ENCODE measurements around the gene CABP4.

Gene CABP4

GRCh38 chr11:67489203-67489884 is 34.2 kb downstream of the CABP4 start:
- Mint-ChIP-seq H3K36me3 (peaks cover 97% of the 10 kb centered on the region), H3K27ac (peak overlapping the region; percentile 97), H3K4me1 (peaks cover 64% of the 10 kb centered on the region), H3K9me3 (peaks cover 2% of the 10 kb centered on the region), H3K4me3 (peak overlapping the region; percentile 98)
- ATAC-seq (no peak), DNase-seq (ENCODE audit: low spot score in 2 of 2) (no peak)

GRCh38 chr11:67489885-67490726 is 35.0 kb downstream of the CABP4 start:
- Mint-ChIP-seq H3K27ac (peak overlapping the region; percentile 97), H3K4me3 (peak overlapping the region; percentile 32), H3K36me3 (peaks cover 97% of the 10 kb centered on the region), H3K9me3 (peaks cover 2% of the 10 kb centered on the region), H3K4me1 (peaks cover 57% of the 10 kb centered on the region)
- no peak for DNase-seq (ENCODE audit: low spot score in 2 of 2)
- no peak for ATAC-seq

- H3K4me1 Mint-ChIP-seq: peaks cover 56% of the 10 kb centered on the region
Observed at GRCh38 chr11:67490727-67491065, 35.5 kb downstream of the CABP4 start.

GRCh38 chr11:67491276-67492068 is 36.3 kb downstream of the CABP4 start:
- Mint-ChIP-seq H3K4me3 (no peak overlapping the region), H3K9me3 (peaks cover 2% of the 10 kb centered on the region), H3K4me1 (peaks cover 53% of the 10 kb centered on the region), H3K36me3 (peaks cover 99% of the 10 kb centered on the region), H3K27ac (peak overlapping the region; percentile 97)
- DNase-seq (ENCODE audit: low spot score in 2 of 2) (no peak), ATAC-seq (no peak)

More at GRCh38 chr11:67490727-67491065, 35.5 kb downstream of the CABP4 start:
- Mint-ChIP-seq H3K4me3 (no peak overlapping the region), H3K9me3 (peaks cover 2% of the 10 kb centered on the region), H3K36me3 (peaks cover 99% of the 10 kb centered on the region), H3K27ac (peak overlapping the region; percentile 97)
- DNase-seq (ENCODE audit: low spot score in 2 of 2) (no peak), ATAC-seq (no peak)

- peak overlapping the region; percentile 52 for H3K27ac Mint-ChIP-seq
- DNase-seq (ENCODE audit: low spot score in 2 of 2) (no peak), ATAC-seq (no peak)
- no peak overlapping the region for H3K4me3 Mint-ChIP-seq
- H3K9me3 Mint-ChIP-seq: peaks cover 2% of the 10 kb centered on the region
- H3K36me3 Mint-ChIP-seq: peaks cover 99% of the 10 kb centered on the region
- H3K4me1 Mint-ChIP-seq: peaks cover 46% of the 10 kb centered on the region
Observed at GRCh38 chr11:67492069-67492727, 37.0 kb downstream of the CABP4 start.

GRCh38 chr11:67492801-67493547 is 37.8 kb downstream of the CABP4 start:
- Mint-ChIP-seq H3K9me3 (no peaks in the 10 kb centered on the region), H3K36me3 (peaks cover 99% of the 10 kb centered on the region), H3K4me1 (peaks cover 38% of the 10 kb centered on the region), H3K27ac (peak overlapping the region; percentile 52), H3K4me3 (no peak overlapping the region)
- no peak for DNase-seq (ENCODE audit: low spot score in 2 of 2)
- peak; percentile 8 for ATAC-seq

GRCh38 chr11:67493548-67494370 is 38.6 kb downstream of the CABP4 start:
- no peak for DNase-seq (ENCODE audit: low spot score in 2 of 2)
- ATAC-seq: no peak
- Mint-ChIP-seq H3K4me1 (peaks cover 30% of the 10 kb centered on the region), H3K9me3 (no peaks in the 10 kb centered on the region), H3K36me3 (peaks cover 99% of the 10 kb centered on the region), H3K27ac (peak overlapping the region; percentile 52), H3K4me3 (no peak overlapping the region)

GRCh38 chr11:67494371-67495233 is 39.4 kb downstream of the CABP4 start:
- DNase-seq (ENCODE audit: low spot score in 2 of 2) (no peak), ATAC-seq (no peak)
- Mint-ChIP-seq H3K36me3 (peaks cover 99% of the 10 kb centered on the region), H3K9me3 (no peaks in the 10 kb centered on the region), H3K4me1 (peaks cover 23% of the 10 kb centered on the region), H3K27ac (no peak overlapping the region), H3K4me3 (no peak overlapping the region)

- H3K9me3 Mint-ChIP-seq: no peaks in the 10 kb centered on the region
- H3K4me1 Mint-ChIP-seq: peaks cover 15% of the 10 kb centered on the region
- peaks cover 99% of the 10 kb centered on the region for H3K36me3 Mint-ChIP-seq
- peak overlapping the region; percentile 74 for H3K27ac Mint-ChIP-seq
- DNase-seq (ENCODE audit: low spot score in 2 of 2) (no peak), ATAC-seq (no peak)
- no peak overlapping the region for H3K4me3 Mint-ChIP-seq
Observed at GRCh38 chr11:67495234-67496005, 40.3 kb downstream of the CABP4 start.

- peak overlapping the region; percentile 74 for H3K27ac Mint-ChIP-seq
- H3K36me3 Mint-ChIP-seq: peaks cover 99% of the 10 kb centered on the region
- ATAC-seq: no peak
- no peak overlapping the region for H3K4me3 Mint-ChIP-seq
- H3K9me3 Mint-ChIP-seq: no peaks in the 10 kb centered on the region
- no peak for DNase-seq (ENCODE audit: low spot score in 2 of 2)
- H3K4me1 Mint-ChIP-seq: peaks cover 16% of the 10 kb centered on the region
Observed at GRCh38 chr11:67496113-67496512, 41.0 kb downstream of the CABP4 start.

GRCh38 chr11:67497656-67498291 is 42.6 kb downstream of the CABP4 start:
- H3K4me3 Mint-ChIP-seq: no peak overlapping the region
- H3K9me3 Mint-ChIP-seq: no peaks in the 10 kb centered on the region
- ATAC-seq (no peak), DNase-seq (ENCODE audit: low spot score in 2 of 2) (no peak)
- H3K27ac Mint-ChIP-seq: peak overlapping the region; percentile 61
- peaks cover 99% of the 10 kb centered on the region for H3K36me3 Mint-ChIP-seq
- peaks cover 23% of the 10 kb centered on the region for H3K4me1 Mint-ChIP-seq

GRCh38 chr11:67498544-67498972 is 43.4 kb downstream of the CABP4 start:
- no peak for DNase-seq (ENCODE audit: low spot score in 2 of 2)
- no peak for ATAC-seq
- Mint-ChIP-seq H3K4me3 (no peak overlapping the region), H3K4me1 (peaks cover 31% of the 10 kb centered on the region), H3K9me3 (no peaks in the 10 kb centered on the region), H3K27ac (no peak overlapping the region), H3K36me3 (peaks cover 99% of the 10 kb centered on the region)
